Keratinocyte (primary cell): ENCODE measurements around the gene C6orf15. TPM values are rescaled to one million over a fixed set of nuclear protein-coding genes. Genes with fewer than 3 reads are reported as not detected.

Source experiments
- DNase-seq: peaks from one replicate; pipeline ENCODE4 v3.0.0-alpha.2; 2011; ENCODE audit warnings: low read depth, missing footprints, low spot score
- FAIRE-seq: peaks from 2 replicates; lab custom pipeline; 2011; peaks lifted over from hg19 to GRCh38; lab: Jason Lieb, UNC
- H2AFZ ChIP-seq: 2 replicates; pipeline ENCODE4 v1.6.0; 2012; ENCODE audit warnings: low read length, control low read depth, inconsistent platforms; ENCODE audit not compliant: control insufficient read depth
- H3K27ac ChIP-seq: 2 replicates; pipeline ENCODE4 v1.5.1; 2011; ENCODE audit warnings: low read length; ENCODE audit not compliant: control insufficient read depth, insufficient read depth
- H3K27me3 ChIP-seq: 3 replicates; pipeline ENCODE4 v1.6.0; 2011; ENCODE audit warnings: low read length; ENCODE audit not compliant: control insufficient read depth, insufficient read depth; ENCODE audit errors: extremely low read depth
- H3K36me3 ChIP-seq, 2 experiments: 2 replicates in 1 of 2; 3 replicates in 1 of 2; pipeline ENCODE4 v1.5.1; 2011; ENCODE audit warnings: low read length in 2 of 2, mild to moderate bottlenecking in 1 of 2; ENCODE audit not compliant: control insufficient read depth in 2 of 2, insufficient read depth in 2 of 2; ENCODE audit errors: extremely low read depth in 1 of 2
- H3K4me1 ChIP-seq: 3 replicates; pipeline ENCODE4 v1.5.1; 2011; ENCODE audit warnings: low read length; ENCODE audit not compliant: control insufficient read depth, insufficient read depth; ENCODE audit errors: extremely low read depth
- H3K4me2 ChIP-seq: 3 replicates; pipeline ENCODE4 v1.6.0; 2011; ENCODE audit warnings: low read depth, low read length; ENCODE audit not compliant: control insufficient read depth, insufficient read depth; ENCODE audit errors: extremely low read depth
- H3K4me3 ChIP-seq, 3 experiments: fragments of 200-600 bp in 1 of 3; sonication (generic) in 1 of 3; 2 replicates in 2 of 3; 3 replicates in 1 of 3; pipeline ENCODE4 v1.5.1; 2011 to 2016; ENCODE audit warnings: low read length in 3 of 3, mild to moderate bottlenecking in 3 of 3, control low read depth in 2 of 3, inconsistent platforms in 1 of 3, low read depth in 1 of 3, mixed read lengths in 1 of 3, mixed run types in 1 of 3, moderate library complexity in 1 of 3; ENCODE audit not compliant: control insufficient read depth in 2 of 3, insufficient read depth in 2 of 3; ENCODE audit errors: extremely low read depth in 1 of 3
- H3K79me2 ChIP-seq: 2 replicates; pipeline ENCODE4 v1.6.0; 2012; ENCODE audit warnings: low read length; ENCODE audit not compliant: control insufficient read depth, insufficient read depth
- H3K9ac ChIP-seq: 3 replicates; pipeline ENCODE4 v1.6.0; 2011; ENCODE audit warnings: low read length; ENCODE audit not compliant: control insufficient read depth, insufficient read depth; ENCODE audit errors: extremely low read depth
- H3K9me1 ChIP-seq: 3 replicates; pipeline ENCODE4 v1.6.0; 2011; ENCODE audit warnings: low read length; ENCODE audit not compliant: control insufficient read depth, insufficient read depth; ENCODE audit errors: extremely low read depth
- H3K9me3 ChIP-seq: 2 replicates; pipeline ENCODE4 v1.5.1; 2012; ENCODE audit warnings: low read depth, low read length; ENCODE audit not compliant: control insufficient read depth
- H4K20me1 ChIP-seq: 3 replicates; pipeline ENCODE4 v1.6.0; 2011; ENCODE audit warnings: low read length; ENCODE audit not compliant: control insufficient read depth, insufficient read depth; ENCODE audit errors: extremely low read depth
- EZH2 ChIP-seq: IDR thresholded peaks from one replicate; pipeline ENCODE4 v1.6.1; 2012; ENCODE audit warnings: inconsistent platforms, mild to moderate bottlenecking, low read length, moderate library complexity
- dilution Hi-C: fragments of 300-500 bp; cut with MboI; formaldehyde crosslinking; loops from one replicate; pipeline ENCODE4 v1.7.0; 2020; ENCODE audit warnings: low sequenced_read_pairs; ENCODE audit not compliant: extremely low pct_ligation_motif_present
- polyA plus RNA-seq, 5 experiments: library from polyadenylated mRNA; depleted of rRNA in 3 of 5; stranded (reverse) in 3 of 5; stranded (forward) in 1 of 5; unstranded in 1 of 5; fragments of >200 nt; gene quantifications; 1 replicate in 1 of 5; 2 replicates in 3 of 5; 3 replicates in 1 of 5; pipeline versions ENCODE4 v1.2.1 to v1.2.3, GENCODE V29; 2011 to 2012; ENCODE audit warnings: missing spikeins in 2 of 5, low read depth in 1 of 5, low replicate concordance in 1 of 5
- TF ChIP-seq, protein P1 (sequence below), 3 experiments: IDR thresholded peaks in 1 of 3; conservative IDR thresholded peaks in 1 of 3; optimal IDR thresholded peaks in 1 of 3; 2 replicates in 2 of 3; 3 replicates in 1 of 3; pipeline versions ENCODE3 to v1.5.1; 2011; ENCODE audit warnings: low read length in 3 of 3, mild to moderate bottlenecking in 3 of 3, moderate library complexity in 2 of 3, control low read depth in 1 of 3, inconsistent platforms in 1 of 3; ENCODE audit not compliant: insufficient read depth in 2 of 3; ENCODE audit errors: extremely low read depth in 1 of 3

C6orf15 gene
- polyA plus RNA-seq, 1 donor (not counting 4 experiments of a cell fraction or from before 2014, with no cell fraction given), result 0.08 TPM

DNA sequence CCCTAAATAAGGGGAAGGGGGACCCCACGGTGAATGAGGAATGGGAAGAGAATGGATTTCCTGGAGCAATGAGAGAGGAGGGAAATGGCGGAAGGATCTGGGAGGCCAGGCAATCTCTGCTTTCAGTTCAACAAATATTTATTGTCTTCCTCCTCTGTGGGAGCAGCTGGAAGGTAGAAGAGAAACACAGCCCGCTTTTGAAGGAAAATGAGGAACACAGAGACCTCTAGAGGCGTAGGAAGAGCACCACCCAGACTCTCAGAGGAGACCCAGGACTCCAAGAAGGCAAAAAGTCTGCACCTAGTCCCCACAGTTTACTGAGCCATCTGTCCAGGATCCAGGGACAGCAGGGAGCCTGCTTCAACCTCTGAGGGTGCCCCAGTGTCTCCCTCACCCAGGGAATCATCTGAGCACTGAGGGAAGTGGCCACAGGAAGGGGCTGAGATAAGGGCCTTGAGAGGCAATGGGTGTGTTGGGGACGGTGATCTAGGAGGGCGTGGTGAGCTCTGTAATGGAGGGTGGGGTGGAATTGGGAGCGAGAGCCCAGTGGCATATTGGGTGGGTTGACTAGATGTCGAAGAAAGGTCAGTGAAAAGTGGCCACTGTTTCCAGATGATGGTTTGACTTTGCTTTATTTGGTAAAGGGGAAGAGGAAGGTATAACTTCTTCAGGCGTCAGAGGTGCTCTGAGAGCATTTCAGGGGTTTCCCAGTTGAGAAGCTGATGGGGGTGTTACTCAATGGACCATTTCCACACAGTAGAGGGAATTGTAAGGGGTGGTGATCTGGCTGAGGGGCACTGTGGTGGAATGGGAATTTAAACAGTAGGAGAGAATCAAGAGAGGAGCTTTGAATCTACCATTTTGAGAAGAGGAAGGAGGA is 2.8 kb upstream of the C6orf15 start:
- no peak for TF ChIP-seq EZH2
- TF ChIP-seq, protein P1, sequence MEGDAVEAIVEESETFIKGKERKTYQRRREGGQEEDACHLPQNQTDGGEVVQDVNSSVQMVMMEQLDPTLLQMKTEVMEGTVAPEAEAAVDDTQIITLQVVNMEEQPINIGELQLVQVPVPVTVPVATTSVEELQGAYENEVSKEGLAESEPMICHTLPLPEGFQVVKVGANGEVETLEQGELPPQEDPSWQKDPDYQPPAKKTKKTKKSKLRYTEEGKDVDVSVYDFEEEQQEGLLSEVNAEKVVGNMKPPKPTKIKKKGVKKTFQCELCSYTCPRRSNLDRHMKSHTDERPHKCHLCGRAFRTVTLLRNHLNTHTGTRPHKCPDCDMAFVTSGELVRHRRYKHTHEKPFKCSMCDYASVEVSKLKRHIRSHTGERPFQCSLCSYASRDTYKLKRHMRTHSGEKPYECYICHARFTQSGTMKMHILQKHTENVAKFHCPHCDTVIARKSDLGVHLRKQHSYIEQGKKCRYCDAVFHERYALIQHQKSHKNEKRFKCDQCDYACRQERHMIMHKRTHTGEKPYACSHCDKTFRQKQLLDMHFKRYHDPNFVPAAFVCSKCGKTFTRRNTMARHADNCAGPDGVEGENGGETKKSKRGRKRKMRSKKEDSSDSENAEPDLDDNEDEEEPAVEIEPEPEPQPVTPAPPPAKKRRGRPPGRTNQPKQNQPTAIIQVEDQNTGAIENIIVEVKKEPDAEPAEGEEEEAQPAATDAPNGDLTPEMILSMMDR (optimal IDR thresholded peaks at IDR 0.05 in 1 of 3, IDR thresholded peaks at IDR 0.05 in 1 of 3, conservative IDR thresholded peaks at IDR 0.05 in 1 of 3; ENCODE audit: extremely low read depth in 1 of 3, insufficient read depth in 2 of 3, low read length in 3 of 3), result peak in 2 of 3 experiments; percentile 56 to 59
- Histone ChIP-seq H4K20me1 (no peaks in the 10 kb centered on the region), H3K9me1 (no peaks in the 10 kb centered on the region), H3K4me3 (peak overlapping the region; percentile 57 to 85 (median 82)), H3K79me2 (peaks cover 35% of the 10 kb centered on the region), H3K9ac (peak overlapping the region; percentile 89), H3K27ac (peak overlapping the region; percentile 91), H3K36me3 (peaks cover 8 to 10% of the 10 kb centered on the region in 2 experiments), H3K9me3 (no peaks in the 10 kb centered on the region), H3K4me1 (peaks cover 38% of the 10 kb centered on the region), H3K4me2 (peak overlapping the region; percentile 99), H2AFZ (peak overlapping the region; percentile 39), H3K27me3 (no peaks in the 10 kb centered on the region)
- DNase-seq (no peak), FAIRE-seq (no peak)
- dilution Hi-C loops, result no loop called here

GRCh38 chr6:31114541-31114878 is 2.1 kb upstream of the C6orf15 start, which contains the start of gene PSORS1C1:
Gene PSORS1C1 (plus strand): TSS chr6:31114800. CDS start chr6:31129633, 14,833 bp downstream.
- no peaks in the 10 kb centered on the region for H3K9me1 ChIP-seq
- peaks cover 38% of the 10 kb centered on the region for H3K4me1 ChIP-seq
- H3K36me3 ChIP-seq, result peaks cover 8 to 10% of the 10 kb centered on the region in 2 experiments
- H3K4me2 ChIP-seq, result peak within 1 kb of the TSS; percentile 99
- peak; percentile 88 for DNase-seq
- peaks cover 35% of the 10 kb centered on the region for H3K79me2 ChIP-seq
- dilution Hi-C loops, result no loop called here
- no peaks in the 10 kb centered on the region for H3K27me3 ChIP-seq
- TF ChIP-seq, protein P1 (optimal IDR thresholded peaks at IDR 0.05 in 1 of 3, IDR thresholded peaks at IDR 0.05 in 1 of 3, conservative IDR thresholded peaks at IDR 0.05 in 1 of 3; ENCODE audit: extremely low read depth in 1 of 3, insufficient read depth in 2 of 3, low read length in 3 of 3), result no peak
- no peak for TF ChIP-seq EZH2
- FAIRE-seq, result peak; percentile 97
- H4K20me1 ChIP-seq, result no peaks in the 10 kb centered on the region
- H3K27ac ChIP-seq, result peak within 1 kb of the TSS; percentile 91
- peak within 1 kb of the TSS; percentile 76 for H2AFZ ChIP-seq
- no peaks in the 10 kb centered on the region for H3K9me3 ChIP-seq
- H3K4me3 ChIP-seq, result peak within 1 kb of the TSS; percentile 57 to 85 (median 82)
- H3K9ac ChIP-seq, result peak within 1 kb of the TSS; percentile 89
